A549 treated with GW870086 at 1 μM for 4 hours (cell line): ENCODE measurements around the gene TRERF1. TPM values are rescaled to one million over a fixed set of nuclear protein-coding genes. Genes with fewer than 3 reads are reported as not detected.

ENCODE experiments used
- total RNA-seq: library from RNA; stranded (reverse); fragments of 200-300 nt; extraction: Qiagen RNA extraction; gene quantifications from 5 replicates; pipeline ENCODE4 v1.2.3, GENCODE V29; 2022; ENCODE audit warnings: low read depth

Gene TRERF1, protein sequence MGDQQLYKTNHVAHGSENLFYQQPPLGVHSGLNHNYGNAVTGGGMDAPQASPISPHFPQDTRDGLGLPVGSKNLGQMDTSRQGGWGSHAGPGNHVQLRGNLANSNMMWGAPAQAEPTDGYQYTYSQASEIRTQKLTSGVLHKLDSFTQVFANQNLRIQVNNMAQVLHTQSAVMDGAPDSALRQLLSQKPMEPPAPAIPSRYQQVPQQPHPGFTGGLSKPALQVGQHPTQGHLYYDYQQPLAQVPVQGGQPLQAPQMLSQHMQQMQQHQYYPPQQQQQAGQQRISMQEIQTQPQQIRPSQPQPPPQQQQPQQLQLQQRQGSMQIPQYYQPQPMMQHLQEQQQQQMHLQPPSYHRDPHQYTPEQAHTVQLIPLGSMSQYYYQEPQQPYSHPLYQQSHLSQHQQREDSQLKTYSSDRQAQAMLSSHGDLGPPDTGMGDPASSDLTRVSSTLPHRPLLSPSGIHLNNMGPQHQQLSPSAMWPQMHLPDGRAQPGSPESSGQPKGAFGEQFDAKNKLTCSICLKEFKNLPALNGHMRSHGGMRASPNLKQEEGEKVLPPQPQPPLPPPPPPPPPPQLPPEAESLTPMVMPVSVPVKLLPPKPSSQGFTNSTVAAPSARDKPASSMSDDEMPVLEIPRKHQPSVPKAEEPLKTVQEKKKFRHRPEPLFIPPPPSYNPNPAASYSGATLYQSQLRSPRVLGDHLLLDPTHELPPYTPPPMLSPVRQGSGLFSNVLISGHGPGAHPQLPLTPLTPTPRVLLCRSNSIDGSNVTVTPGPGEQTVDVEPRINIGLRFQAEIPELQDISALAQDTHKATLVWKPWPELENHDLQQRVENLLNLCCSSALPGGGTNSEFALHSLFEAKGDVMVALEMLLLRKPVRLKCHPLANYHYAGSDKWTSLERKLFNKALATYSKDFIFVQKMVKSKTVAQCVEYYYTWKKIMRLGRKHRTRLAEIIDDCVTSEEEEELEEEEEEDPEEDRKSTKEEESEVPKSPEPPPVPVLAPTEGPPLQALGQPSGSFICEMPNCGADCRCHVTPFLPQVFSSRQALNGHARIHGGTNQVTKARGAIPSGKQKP (N-terminal part only)
- 4.7 to 7.1 TPM (median 5.9 TPM) in 5 replicates for total RNA-seq

GRCh38 chr6:42451333-42452170 lies at the start of gene TRERF1:
Gene TRERF1, minus strand, starts transcription at chr6:42451926. Its CDS starts 182,336 bp downstream, at chr6:42269590.

GRCh38 chr6:42217519-42218367 lies 234.0 kb downstream of the TRERF1 start, which contains the start of gene MRPS10:
Gene MRPS10, minus strand, starts transcription at chr6:42217861. Its CDS starts 12 bp downstream, at chr6:42217849.

Other genes starting within 250 kb of the TRERF1 start
- 37.1 to 41.9 TPM (median 37.6 TPM) in 5 replicates for gene MRPS10, start 234.1 kb downstream of the TRERF1 start, total RNA-seq
- gene UBR2, start 112.1 kb upstream of the TRERF1 start, total RNA-seq: 5.6 to 7.3 TPM (median 6.7 TPM) in 5 replicates